Stimulated activated naive CD4-positive, alpha-beta T cell (primary cell): Measurements from ENCODE around the gene ZNF473.
A peak's percentile ranks its signal among the peaks of the same experiment; 100 is the strongest.
"Not testable (repeated sequence)": the region's sequence is repeated elsewhere in the genome, so short reads cannot be mapped to it uniquely, and the experiment has no call there.

Experiments used
- DNase-seq, 6 experiments: peaks; one replicate each; lab custom pipeline; 2025; lab: John Stamatoyannopoulos, UW

ZNF473 gene

DNA sequence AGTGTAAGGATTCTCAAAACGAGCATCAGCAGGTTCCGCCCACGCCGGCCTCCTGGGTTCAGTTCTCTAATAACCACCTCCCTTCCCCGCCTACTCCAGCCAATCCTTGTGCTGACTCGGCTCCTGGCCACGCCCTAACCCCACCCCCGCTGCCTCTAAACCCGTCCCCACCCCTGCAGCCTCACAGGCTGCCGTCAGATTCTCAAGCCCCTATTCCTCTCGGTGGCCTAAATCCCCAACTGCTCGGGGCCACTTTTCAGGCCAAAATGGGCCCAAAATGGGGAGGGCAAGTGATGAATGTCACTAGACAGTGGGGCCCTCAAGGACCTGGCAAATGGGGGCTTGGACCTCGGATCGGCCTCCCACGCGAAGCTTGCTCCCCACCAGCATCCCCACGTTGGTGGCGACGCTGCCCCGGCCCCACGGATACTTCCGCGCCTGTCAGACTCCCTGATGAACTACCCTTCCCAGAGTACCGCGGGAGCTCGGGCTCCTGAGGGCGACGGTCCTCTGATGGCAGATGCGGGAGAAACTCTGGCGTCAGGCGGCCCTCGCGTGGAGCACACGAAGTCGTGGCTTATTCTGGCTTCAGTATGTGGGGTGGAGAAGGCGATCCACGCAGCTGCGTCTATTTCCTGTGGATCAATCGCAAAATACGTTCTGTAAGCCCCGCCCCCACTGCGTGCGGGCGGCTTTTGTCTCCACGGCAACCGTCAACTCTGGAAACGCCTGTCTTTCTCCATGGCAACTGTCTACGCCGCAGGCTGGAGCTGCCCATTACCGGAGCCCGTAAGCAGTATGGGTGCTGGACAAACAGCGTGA lies 24.8 kb downstream of the ZNF473 start:
- DNase-seq: peak; percentile 69 to 85 (median 80)

DNA sequence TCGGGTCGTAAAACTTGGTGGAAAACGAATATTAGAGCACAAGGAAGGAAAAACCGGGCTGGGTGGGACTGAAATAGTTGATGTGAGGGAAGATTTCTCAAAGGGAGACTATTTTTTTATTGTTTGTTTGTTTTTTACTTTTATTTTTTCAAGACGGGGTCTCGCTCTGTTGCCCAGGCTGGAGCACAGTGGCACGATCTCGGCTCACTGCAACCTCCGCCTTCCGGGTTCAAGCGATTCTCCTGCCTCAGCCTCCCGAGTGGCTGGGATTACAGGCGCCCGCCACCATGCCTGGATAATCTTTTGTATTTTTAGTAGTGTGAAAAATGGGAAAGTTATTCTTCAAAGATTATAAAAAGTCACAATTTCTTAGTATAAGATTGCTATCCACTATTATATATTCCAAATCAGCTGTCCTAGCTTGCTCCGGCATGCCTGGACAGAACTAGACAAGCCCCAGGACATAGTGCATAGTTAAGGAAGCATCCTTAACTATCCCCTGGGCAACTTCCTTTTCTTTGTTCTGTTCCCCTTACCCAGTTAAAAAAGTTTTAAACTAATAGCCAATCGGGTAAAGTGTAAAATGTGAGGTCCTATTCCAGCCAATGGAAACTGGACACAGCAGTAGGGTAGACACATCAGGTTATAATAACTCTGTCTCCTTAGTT lies 25.6 kb downstream of the ZNF473 start:
- not testable (repeated sequence) for DNase-seq

DNA sequence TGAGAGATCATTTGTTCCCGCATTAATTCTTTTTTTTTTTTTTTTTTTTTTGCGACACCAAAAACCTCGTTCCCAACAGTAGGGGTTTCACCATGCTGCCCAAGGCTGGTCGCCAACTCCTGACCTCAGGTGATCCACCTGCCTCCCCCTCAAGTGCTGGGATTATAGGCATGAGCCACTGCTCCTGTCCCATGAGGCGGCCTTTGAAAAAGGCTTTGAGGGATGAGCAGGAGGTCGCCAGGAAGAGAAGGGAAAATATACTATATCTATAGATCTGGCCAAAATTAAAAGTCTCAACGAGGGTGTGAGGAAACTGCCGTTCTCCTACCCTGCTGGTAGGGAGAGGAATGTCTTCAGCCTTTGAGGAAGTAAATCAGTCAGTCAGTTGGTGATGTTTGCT lies 26.2 kb downstream of the ZNF473 start:
- DNase-seq: no peak

DNA sequence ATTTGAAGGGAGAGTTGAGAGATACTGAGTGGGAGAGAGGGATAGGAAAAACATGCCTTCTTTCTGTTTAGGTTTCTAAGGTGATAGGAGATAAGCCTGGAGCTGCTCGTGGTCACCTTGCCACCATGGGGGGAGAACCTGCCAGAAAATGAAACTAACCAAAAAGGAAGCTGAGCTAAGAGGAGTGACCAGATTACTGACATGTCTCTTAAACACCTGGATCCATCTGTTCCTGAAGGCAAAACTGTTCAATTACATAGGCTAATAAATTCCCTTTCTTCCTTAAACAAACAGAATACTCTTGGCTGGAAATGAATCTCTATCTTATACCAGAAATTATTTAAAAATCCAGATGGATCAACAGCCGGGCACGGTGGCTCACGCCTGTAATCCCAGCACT lies 27.3 kb downstream of the ZNF473 start:
- no peak for DNase-seq

DNA sequence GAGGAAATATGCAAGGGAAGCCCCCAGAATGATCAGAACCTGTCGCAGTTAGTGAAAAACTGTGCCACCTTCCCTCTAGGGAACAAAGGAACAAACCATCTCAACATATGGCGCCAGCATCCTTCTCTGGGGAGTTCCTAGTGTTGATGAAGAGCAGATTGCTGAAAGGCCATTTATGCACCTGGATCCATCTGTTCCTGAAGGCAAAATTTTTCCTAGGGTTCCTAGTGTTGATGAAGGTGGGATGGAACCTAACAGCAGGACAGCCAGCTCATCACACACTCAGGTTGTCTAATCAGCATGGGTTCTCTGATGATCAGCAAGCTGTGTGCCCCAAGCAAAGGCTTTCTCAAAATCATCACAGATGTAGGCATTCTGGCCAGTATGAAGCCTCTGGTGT lies 32.6 kb downstream of the ZNF473 start:
- no peak for DNase-seq

DNA sequence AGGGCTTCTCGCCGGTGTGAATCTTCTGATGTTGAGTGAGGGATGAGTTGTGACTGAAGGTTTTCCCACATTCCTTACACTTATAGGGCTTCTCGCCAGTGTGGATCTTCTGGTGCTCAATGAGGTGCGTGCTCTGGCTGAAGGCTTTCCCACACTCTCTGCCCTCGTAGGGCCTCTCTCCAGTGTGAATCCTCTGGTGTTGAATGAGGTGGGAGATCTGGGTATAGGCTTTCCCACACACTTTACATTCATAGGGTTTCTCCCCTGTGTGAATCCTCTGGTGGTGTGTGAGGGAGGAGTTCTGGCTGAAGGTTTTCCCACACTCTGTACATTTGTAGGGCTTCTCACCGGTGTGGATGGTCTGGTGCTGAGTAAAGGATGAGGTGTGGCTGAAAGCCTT lies 33.2 kb downstream of the ZNF473 start:
- DNase-seq: no peak

DNA sequence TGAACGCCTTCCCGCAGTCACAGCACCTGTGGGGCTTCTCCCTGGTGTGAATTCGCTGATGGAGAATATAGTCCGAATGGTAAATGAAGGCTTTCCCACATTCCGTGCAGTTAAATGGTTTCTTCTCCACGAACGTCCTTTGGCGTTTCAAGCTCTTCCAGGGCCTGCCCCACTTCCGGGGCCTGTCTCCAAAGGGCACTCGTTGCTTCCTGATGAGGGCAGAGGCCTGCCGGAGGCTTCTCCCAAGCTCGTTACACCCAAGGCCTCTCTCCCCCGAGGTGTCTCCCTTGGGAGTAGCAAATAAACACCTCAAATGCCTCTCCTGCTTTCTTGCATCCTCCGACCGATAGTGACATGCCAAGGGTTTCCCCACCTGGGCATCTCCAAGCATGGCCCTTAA lies 34.3 kb downstream of the ZNF473 start:
- DNase-seq: no peak

DNA sequence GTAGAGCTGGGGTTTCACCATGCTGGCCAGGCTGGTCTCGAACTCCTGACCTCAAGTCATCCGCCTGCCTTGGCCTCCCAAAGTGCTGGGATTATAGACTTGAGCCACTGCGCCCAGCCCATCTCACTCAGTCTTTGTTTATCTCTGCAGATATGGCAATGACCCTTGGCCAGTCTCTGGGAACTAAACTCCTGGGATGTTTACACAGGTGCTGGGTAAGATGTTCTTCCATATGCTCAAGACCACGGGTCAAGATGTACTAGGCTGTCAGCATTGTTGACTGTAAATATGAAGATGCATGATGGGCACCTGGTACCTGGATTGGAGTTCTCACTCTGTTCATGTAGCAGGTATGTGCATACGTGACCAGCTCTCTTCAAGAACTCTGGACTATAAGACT lies 35.8 kb downstream of the ZNF473 start:
- no peak for DNase-seq

DNA sequence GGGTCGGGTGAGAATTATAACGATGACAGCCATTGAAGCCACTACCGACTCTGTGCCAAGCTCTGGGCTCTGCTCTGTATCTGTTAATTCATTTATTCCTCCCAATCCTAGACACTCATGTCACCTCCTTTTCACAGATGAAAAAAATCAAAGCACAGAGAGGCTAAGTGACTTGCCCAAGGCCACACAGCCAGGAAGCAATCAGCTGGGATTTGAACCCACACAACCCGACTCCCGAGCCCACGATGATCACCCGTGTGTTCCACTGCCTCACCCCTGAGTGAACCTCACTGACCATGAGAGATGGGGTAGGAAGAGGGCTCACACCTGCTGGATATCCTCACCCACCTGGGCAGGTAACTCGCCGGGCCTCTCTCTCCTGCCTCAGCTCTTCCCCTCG lies 40.1 kb downstream of the ZNF473 start:
- no peak for DNase-seq

DNA sequence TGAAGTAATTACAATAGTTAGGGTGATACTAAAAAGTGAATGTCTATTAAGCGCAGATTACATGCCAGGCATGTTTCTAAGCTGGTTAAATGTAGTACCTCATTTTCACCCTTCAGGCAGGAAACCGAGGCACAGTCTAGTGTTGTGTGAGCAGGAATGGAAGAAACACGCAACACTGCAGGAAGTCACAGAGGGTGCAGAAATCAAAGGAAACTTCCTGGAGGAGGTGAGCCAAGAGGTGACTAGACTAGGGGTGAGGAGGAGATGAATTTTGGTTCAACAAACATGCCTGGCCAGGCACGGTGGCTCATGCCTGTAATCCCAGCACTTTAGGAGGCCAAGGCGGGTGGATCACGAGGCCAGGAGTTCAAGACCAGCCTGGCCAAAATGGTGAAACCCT lies 41.8 kb downstream of the ZNF473 start:
- DNase-seq: no peak

DNA sequence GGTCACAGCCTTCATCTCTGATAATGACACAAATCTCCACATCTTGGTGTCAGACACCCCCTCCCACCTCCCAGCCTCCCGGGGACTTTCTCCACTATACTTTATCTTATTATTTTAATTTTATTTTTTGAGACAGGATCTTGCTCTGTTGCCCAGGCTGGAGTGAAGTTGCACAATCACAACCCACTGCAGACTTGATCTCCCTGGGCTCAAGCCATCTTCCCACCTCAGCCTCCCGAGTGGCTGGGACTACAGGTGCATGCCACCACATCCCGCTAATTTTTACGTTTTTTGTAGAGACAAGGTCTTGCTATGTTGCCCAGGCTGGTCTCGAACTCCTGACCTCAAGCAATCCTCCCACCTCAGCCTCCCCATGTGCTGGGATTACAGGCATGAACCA lies 42.6 kb downstream of the ZNF473 start:
- not testable (repeated sequence) for DNase-seq

DNA sequence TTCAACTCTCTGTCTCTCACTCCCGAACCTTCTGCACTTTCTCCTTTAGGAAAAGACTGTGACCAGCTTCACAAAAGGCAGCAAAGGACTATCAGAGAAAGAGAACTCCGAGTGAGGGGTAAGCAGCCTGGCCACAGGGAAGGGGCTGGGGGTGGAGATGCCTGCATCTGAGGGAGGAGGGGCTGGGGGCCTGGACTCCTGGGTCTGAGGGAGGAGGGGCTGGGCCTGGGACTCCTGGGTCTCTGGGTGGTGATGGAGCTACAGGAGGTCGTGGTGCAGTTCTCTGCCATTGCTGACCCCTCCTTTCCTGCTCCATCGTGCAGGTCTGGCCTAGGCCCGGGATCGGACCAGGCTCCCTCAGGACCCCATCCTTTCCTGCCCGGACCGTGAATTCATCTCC lies 49.3 kb downstream of the ZNF473 start:
- not testable (repeated sequence) for DNase-seq

DNA sequence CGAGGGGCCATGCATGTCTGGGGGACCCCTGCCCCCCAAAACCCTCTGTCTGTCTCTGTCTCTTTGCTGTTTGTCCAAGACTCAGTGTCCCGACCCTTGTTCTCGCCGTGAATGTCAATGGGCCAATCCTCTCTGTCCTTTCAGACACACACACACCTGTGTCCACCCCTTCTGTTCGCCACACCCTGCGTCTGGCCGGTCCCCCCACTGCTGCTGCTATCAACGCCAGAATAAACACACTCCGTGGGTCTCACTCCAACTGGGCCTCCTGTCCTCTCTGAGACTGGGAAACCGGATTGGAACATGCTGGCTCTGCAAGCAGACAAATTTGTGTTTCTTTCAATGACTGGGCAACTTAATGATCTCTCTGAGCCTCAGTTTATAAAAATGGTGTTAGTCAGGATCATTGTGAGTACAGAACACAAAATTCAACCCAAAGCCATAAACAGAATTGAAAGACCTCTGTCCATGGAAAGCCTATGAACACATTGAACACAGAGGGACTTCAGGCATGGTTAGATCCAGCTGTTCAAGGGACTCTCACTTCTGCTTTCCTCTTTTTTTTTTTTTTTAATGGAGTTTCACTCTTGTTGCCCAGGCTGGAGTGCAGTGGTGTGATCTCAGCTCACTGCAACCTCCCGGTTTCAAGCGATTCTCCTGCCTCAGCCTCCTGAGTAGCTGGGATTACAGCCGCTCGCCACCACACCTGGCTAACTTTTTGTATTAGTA lies 50.0 kb downstream of the ZNF473 start:
- not testable (repeated sequence) for DNase-seq

DNA sequence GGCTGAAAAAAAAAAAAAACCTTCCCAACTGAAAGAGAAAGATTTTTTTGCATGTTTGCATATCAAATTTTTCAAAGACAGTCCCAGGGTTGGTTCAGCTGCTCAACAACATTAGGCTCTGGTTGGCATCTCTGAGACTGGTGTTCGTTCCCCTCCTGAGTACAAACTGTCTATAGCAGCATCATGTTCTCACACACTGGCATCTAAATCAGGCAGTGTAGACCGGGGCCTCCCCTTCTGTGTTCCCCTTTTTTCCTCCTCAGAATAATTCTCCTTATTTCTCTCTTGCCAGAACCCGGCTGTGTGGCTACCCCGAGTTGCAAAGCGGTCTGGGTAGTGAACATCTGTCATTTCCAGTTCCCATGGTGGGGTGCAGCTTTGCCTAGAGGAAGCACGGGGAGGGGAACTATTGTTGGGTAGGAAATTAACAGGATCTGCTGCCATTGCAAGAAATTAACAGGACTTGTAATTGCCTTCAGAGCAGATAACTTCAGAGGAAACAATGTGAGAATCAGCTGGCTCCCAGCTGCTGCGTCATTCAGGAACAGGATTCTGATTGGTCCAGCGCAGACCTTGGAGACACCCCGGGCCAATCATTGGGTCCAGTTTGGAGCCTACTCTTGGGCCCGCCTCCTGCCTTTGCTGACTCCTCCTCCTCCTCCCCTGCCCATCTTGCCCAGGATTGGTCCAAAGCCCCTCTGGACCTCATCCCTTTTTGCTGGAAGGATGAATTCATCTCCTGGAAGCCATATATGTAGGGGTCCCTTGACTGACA lies 51.0 kb downstream of the ZNF473 start:
- DNase-seq: not testable (repeated sequence)

DNA sequence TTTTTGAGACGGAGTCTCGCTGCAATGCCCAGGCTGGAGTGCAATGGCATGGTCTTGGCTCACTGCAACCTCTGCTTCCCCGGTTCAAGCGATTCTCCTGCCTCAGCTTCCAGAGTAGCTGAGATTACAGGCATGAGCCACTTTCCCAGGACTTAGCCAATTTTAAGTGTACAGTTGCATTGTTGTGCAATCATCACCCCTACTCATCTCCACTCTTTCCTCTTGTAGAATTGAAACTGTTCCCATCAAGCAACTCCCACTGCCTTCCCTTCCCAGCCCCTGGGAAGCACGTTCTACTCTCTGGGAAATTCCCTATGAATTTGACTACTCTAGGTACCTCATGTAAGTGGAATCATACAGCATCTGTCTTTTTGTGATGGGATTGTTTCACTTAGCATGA lies 53.2 kb downstream of the ZNF473 start:
- DNase-seq: not testable (repeated sequence)

DNA sequence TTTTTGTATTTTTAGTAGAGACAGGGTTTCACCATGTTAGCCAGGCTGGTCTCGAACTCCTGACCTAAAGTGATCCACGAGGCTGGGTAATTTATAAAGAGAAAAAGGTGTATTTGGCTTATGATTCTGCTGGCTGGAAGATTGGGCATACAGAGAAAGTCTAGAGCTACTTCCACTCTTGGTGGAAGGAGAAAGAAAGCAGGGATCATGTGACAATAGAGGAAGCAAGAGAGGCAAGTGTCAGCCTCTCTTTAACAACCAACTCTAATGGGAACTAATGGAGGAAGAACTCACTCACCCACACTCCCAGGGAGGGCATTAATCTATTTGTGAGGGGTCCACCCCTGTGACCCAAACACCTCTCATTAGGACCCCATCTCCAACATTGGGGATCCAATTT lies 58.6 kb downstream of the ZNF473 start:
- not testable (repeated sequence) for DNase-seq

DNA sequence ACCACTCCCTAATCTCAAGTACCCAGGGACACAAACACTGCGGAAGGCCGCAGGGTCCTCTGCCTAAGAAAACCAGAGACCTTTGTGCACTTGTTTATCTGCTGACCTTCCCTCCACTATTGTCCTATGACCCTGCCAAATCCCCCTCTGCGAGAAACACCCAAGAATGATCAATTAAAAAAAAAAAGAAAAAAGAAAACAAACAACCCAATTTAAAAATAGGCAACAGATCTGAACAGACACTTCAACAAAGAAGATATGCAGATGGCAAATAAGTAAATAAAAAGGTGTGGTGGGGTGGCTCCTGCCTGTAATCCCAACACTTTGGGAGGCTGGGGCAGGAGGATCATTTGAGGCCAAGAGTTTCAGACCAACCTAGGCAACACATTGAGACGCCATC lies 61.3 kb downstream of the ZNF473 start:
- not testable (repeated sequence) for DNase-seq

DNA sequence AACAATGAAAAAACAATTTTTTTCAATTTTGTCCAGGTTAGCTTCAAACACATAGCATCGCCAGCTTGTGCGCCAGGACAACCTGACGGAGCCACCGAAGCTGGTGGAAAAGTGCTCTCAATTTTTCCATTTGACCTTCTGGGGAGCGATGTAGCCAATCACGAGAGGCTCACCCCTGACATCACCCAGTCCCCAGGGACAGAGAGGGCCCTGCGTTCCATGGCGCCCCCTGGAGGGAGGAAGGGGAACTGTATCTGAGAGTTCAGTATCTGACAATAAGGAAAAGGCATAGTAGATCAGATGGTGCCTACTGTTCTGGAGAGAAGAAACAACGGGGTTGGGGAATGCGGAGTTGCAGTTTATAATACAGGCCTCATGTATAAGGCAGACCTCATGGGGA lies 64.9 kb downstream of the ZNF473 start:
- DNase-seq: not testable (repeated sequence)

DNA sequence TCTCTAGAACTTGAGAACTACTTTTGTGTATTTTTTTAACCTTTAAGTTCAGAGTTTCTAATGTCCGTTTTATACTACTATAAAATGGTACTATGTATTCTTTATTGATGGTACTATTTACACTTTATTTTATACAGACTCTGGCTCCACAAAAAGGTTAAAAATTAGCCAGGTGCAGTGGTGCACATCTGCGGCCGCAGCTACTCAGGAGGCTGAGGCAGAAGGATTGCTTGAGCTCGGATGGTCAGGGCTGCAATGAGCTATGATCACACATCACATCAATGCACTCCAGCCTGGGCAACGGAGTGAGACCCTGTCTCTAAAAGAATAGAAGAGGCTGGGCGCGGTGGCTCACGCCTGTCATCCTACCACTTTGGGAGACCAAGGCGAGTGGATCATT lies 66.0 kb downstream of the ZNF473 start:
- DNase-seq: not testable (repeated sequence)

DNA sequence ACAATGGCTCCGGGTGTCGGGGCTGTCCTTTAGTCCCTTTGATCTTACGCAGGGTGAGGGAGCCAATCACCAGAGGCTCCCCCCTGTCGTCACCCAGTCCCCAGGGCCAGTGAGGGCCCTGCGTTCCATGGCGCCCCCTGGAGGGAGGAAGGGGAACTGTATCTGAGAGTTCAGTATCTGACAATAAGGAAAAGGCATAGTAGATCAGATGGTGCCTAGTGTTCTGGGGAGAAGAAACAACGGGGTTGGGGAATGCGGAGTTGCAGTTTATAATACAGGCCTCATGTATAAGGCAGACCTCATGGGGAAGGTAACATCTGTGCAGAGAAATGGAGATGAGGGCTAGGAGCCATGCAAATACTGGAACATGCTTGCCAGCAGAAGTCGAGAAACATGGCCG lies 66.8 kb downstream of the ZNF473 start:
- not testable (repeated sequence) for DNase-seq

DNA sequence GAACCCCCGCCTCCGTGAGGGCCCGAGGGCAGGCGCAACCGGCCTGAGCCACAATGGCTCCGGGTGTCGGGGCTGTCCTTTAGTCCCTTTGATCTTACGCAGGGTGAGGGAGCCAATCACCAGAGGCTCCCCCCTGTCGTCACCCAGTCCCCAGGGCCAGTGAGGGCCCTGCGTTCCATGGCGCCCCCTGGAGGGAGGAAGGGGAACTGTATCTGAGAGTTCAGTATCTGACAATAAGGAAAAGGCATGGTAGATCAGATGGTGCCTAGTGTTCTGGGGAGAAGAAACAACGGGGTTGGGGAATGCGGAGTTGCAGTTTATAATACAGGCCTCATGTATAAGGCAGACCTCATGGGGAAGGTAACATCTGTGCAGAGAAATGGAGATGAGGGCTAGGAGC lies 72.1 kb downstream of the ZNF473 start:
- not testable (repeated sequence) for DNase-seq

DNA sequence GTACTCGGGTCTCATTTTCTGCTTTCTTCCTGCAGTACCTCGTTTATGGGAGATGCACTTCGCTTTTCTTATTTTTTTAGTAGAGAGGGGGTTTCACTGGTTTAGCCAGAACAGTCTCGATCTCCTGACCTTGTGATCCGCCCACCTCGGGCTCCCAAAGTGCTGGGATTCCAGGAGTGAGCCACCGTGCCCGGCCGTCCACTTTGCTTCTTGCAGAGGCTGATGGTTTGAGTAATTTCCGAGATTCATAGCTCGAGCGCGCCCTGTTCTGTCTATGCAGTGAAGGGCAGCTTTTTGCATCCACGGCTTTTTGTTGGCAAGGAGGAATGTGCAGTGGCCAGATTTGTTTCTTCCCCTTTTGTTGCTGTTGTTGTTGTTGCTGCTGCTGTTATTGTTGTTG lies 73.1 kb downstream of the ZNF473 start:
- DNase-seq: not testable (repeated sequence)
